GM23248 (cell line): ENCODE data around the gene WDR76. TPM values are rescaled to one million over a fixed set of nuclear protein-coding genes. Genes with fewer than 3 reads are reported as not detected.

ENCODE experiments used
- DNase-seq: peaks from one replicate; pipeline ENCODE4 v3.0.0-alpha.2; 2015
- H2AFZ ChIP-seq: fragments of 200-600 bp; sonication (generic); 2 replicates; pipeline ENCODE4 v1.6.1; 2016; ENCODE audit warnings: antibody characterized with exemption
- H3F3A ChIP-seq: fragments of 200-600 bp; sonication (generic); 2 replicates; pipeline ENCODE4 v1.6.1; 2016; ENCODE audit warnings: mild to moderate bottlenecking, antibody characterized with exemption, mixed run types; ENCODE audit not compliant: insufficient read depth
- H3K27ac ChIP-seq: fragments of 200-600 bp; sonication (generic); 2 replicates; pipeline ENCODE4 v1.5.1; 2016; ENCODE audit warnings: mild to moderate bottlenecking
- H3K27me3 ChIP-seq: fragments of 200-600 bp; sonication (generic); replicated peaks from 2 replicates; pipeline ENCODE4 v1.6.1; 2016; ENCODE audit warnings: mild to moderate bottlenecking; ENCODE audit not compliant: insufficient read depth
- H3K36me3 ChIP-seq: fragments of 200-600 bp; sonication (generic); 2 replicates; pipeline ENCODE4 v1.6.1; 2016; ENCODE audit warnings: low read depth, mild to moderate bottlenecking
- H3K4me1 ChIP-seq: fragments of 200-600 bp; sonication (generic); 2 replicates; pipeline ENCODE4 v1.6.1; 2016; ENCODE audit warnings: mild to moderate bottlenecking; ENCODE audit not compliant: insufficient read depth
- H3K4me2 ChIP-seq: fragments of 200-600 bp; sonication (generic); one replicate; pipeline ENCODE4 v1.6.1; 2016; ENCODE audit warnings: mild to moderate bottlenecking; ENCODE audit not compliant: unreplicated experiment
- H3K4me3 ChIP-seq: fragments of 200-600 bp; sonication (generic); 2 replicates; pipeline ENCODE4 v1.5.1; 2016; ENCODE audit warnings: mild to moderate bottlenecking
- H3K79me2 ChIP-seq: fragments of 200-600 bp; sonication (generic); 2 replicates; pipeline ENCODE4 v1.6.1; 2016; ENCODE audit warnings: mild to moderate bottlenecking; ENCODE audit not compliant: insufficient read depth
- H3K9ac ChIP-seq: fragments of 200-600 bp; sonication (generic); 2 replicates; pipeline ENCODE4 v1.6.1; 2016; ENCODE audit warnings: mild to moderate bottlenecking
- H3K9me2 ChIP-seq: fragments of 200-600 bp; sonication (generic); 2 replicates; pipeline ENCODE4 v1.6.1; 2016; ENCODE audit warnings: mixed run types, mild to moderate bottlenecking, moderate library complexity; ENCODE audit not compliant: insufficient read depth
- H3K9me3 ChIP-seq: fragments of 200-600 bp; sonication (generic); one replicate; pipeline ENCODE4 v1.6.1; 2017; ENCODE audit warnings: low read depth
- H4K20me1 ChIP-seq: fragments of 200-600 bp; sonication (generic); 2 replicates; pipeline ENCODE4 v1.6.0; 2016; ENCODE audit not compliant: insufficient read depth
- EZH2 ChIP-seq: fragments of 200-600 bp; sonication (generic); IDR thresholded peaks from 2 replicates; pipeline ENCODE4 v1.6.1; 2018; ENCODE audit warnings: antibody characterized with exemption, mild to moderate bottlenecking; ENCODE audit not compliant: insufficient read depth, poor library complexity, severe bottlenecking
- EZH2phosphoT487 ChIP-seq: fragments of 200-600 bp; sonication (generic); IDR thresholded peaks from 2 replicates; pipeline ENCODE4 v1.6.1; 2018; ENCODE audit warnings: antibody characterized with exemption, moderate library complexity, mild to moderate bottlenecking, low read depth; ENCODE audit not compliant: insufficient read depth
- WGBS, 2 experiments: methylation state at CpG; one replicate each; pipeline ENCODE4 v1.1.6; 2015 to 2017; ENCODE audit warnings: low lambda C conversion rate in 2 of 2, low coverage in 1 of 2; ENCODE audit errors: missing lambda C conversion rate in 2 of 2; 5-methylcytosine and 5-hydroxymethylcytosine counted together
- in situ Hi-C: fragments of 300-500 bp; cut with MboI; formaldehyde crosslinking; loops from 2 replicates; pipeline ENCODE4 v1.15.0; 2020
- polyA plus RNA-seq: library from polyadenylated mRNA; unstranded; fragments of >200 nt; fragmentation: Nextera tagmentation; extraction: Ambion mirVana; gene quantifications from 2 replicates; pipeline ENCODE4 v1.2.1, GENCODE V29; 2016
- total RNA-seq: library from RNA; depleted of rRNA; stranded (reverse); fragments of >200 nt; shearing (Covaris generic); gene quantifications from 2 replicates; pipeline ENCODE4 v1.2.3, GENCODE V29; 2014

The WDR76 gene
- total and polyA plus RNA-seq, 2 experiments from 2014 or later, result 4.1 to 11.3 TPM

- WGBS, 2 experiments, result 88 to 89% methylated on average over 6 of the region's 6 CpGs
Observed at GRCh38 chr15:43912208-43912607, 85.4 kb downstream of the WDR76 start.

GRCh38 chr15:43913026-43913780, 86.4 kb downstream of the WDR76 start:
- no peak overlapping the region for H2AFZ ChIP-seq

More at GRCh38 chr15:43912208-43912607, 85.4 kb downstream of the WDR76 start:
- Histone ChIP-seq H3K27me3 (no peaks in the 10 kb centered on the region), H3K79me2 (no peaks in the 10 kb centered on the region), H3K9me2 (no peaks in the 10 kb centered on the region), H3K36me3 (no peaks in the 10 kb centered on the region), H2AFZ (no peak overlapping the region), H4K20me1 (no peaks in the 10 kb centered on the region), H3K4me2 (peak overlapping the region; percentile 74), H3K27ac (no peak overlapping the region; the same call in 1 of the 2 replicates), H3K9me3 (no peaks in the 10 kb centered on the region), H3K4me1 (peaks cover 38% of the 10 kb centered on the region), H3K9ac (no peak overlapping the region), H3F3A (peaks cover 33% of the 10 kb centered on the region), H3K4me3 (no peak overlapping the region)
- DNase-seq, result no peak
- in situ Hi-C loops, result no loop called here
- TF ChIP-seq EZH2, result no peak
- TF ChIP-seq EZH2phosphoT487, result no peak

GRCh38 chr15:43913941-43914340, 87.1 kb downstream of the WDR76 start:
- H4K20me1 ChIP-seq, result no peaks in the 10 kb centered on the region
- H3K27me3 ChIP-seq, result no peaks in the 10 kb centered on the region
- no peaks in the 10 kb centered on the region for H3K36me3 ChIP-seq
- peak overlapping the region; percentile 49 for H3K4me2 ChIP-seq
- H3K9me3 ChIP-seq, result no peaks in the 10 kb centered on the region
- no peak overlapping the region for H2AFZ ChIP-seq
- in situ Hi-C loops, result no loop called here
- no peak for TF ChIP-seq EZH2
- TF ChIP-seq EZH2phosphoT487, result no peak
- WGBS, 2 experiments, result 78 to 90% methylated on average over 1 of the region's 1 CpG
- peaks cover 33% of the 10 kb centered on the region for H3F3A ChIP-seq
- peaks cover 38% of the 10 kb centered on the region for H3K4me1 ChIP-seq
- H3K9me2 ChIP-seq, result no peaks in the 10 kb centered on the region
- H3K79me2 ChIP-seq, result no peaks in the 10 kb centered on the region
- peak overlapping the region; percentile 20; the same call in 1 of the 2 replicates for H3K9ac ChIP-seq
- peak; percentile 27 for DNase-seq
- H3K4me3 ChIP-seq, result no peak overlapping the region
- peak overlapping the region; percentile 59 for H3K27ac ChIP-seq

More at GRCh38 chr15:43913026-43913780, 86.4 kb downstream of the WDR76 start:
- peak; percentile 96 for DNase-seq
- Histone ChIP-seq H3K9ac (peak overlapping the region; percentile 20; the same call in 1 of the 2 replicates), H3K9me3 (no peaks in the 10 kb centered on the region), H3F3A (peaks cover 33% of the 10 kb centered on the region), H3K9me2 (no peaks in the 10 kb centered on the region), H3K36me3 (no peaks in the 10 kb centered on the region), H3K4me3 (no peak overlapping the region), H3K4me1 (peaks cover 38% of the 10 kb centered on the region), H3K27me3 (no peaks in the 10 kb centered on the region), H3K27ac (peak overlapping the region; percentile 59), H4K20me1 (no peaks in the 10 kb centered on the region), H3K4me2 (peak overlapping the region; percentile 74), H3K79me2 (no peaks in the 10 kb centered on the region)
- in situ Hi-C loops, result no loop called here
- TF ChIP-seq EZH2 (no peak), EZH2phosphoT487 (no peak)
- WGBS, 2 experiments, result 0% methylated on average over 1 of the region's 1 CpG

GRCh38 chr15:43915631-43916325, 89.0 kb downstream of the WDR76 start:
- no peak overlapping the region for H3K27ac ChIP-seq
- peaks cover 38% of the 10 kb centered on the region for H3K4me1 ChIP-seq
- H3K4me3 ChIP-seq, result no peak overlapping the region
- TF ChIP-seq EZH2 (no peak), EZH2phosphoT487 (no peak)
- in situ Hi-C loops, result no loop called here
- H3K9me2 ChIP-seq, result no peaks in the 10 kb centered on the region
- H2AFZ ChIP-seq, result no peak overlapping the region
- no peak for DNase-seq
- no peaks in the 10 kb centered on the region for H3K27me3 ChIP-seq
- whole genome bisulfite sequencing, 2 experiments, result 73 to 80% methylated on average over 5 of the region's 5 CpGs
- H3F3A ChIP-seq, result peaks cover 29% of the 10 kb centered on the region
- H3K79me2 ChIP-seq, result no peaks in the 10 kb centered on the region
- H3K9ac ChIP-seq, result no peak overlapping the region
- H3K9me3 ChIP-seq, result no peaks in the 10 kb centered on the region
- H4K20me1 ChIP-seq, result no peaks in the 10 kb centered on the region
- no peak overlapping the region for H3K4me2 ChIP-seq
- no peaks in the 10 kb centered on the region for H3K36me3 ChIP-seq
